Forelimb muscle (tissue), 1 donor: Measurements from ENCODE around the gene TNFSF13B. TPM values are rescaled to one million over a fixed set of nuclear protein-coding genes. Genes with fewer than 3 reads are reported as not detected.
"Not testable (repeated sequence)": the region's sequence is repeated elsewhere in the genome, so short reads cannot be mapped to it uniquely, and the experiment has no call there.

ENCODE experiments used
- DNase-seq: peaks from one replicate; pipeline ENCODE4 v3.0.0-alpha.2; 2013; ENCODE audit warnings: low read depth
- polyA plus RNA-seq: library from polyadenylated mRNA; unstranded; fragments of 120-200 nt; gene quantifications from one replicate; pipeline ENCODE4 v1.2.1, GENCODE V29; 2013; ENCODE audit not compliant: insufficient read length

The TNFSF13B gene
- polyA plus RNA-seq, 1 donor = 2.3 TPM

DNA sequence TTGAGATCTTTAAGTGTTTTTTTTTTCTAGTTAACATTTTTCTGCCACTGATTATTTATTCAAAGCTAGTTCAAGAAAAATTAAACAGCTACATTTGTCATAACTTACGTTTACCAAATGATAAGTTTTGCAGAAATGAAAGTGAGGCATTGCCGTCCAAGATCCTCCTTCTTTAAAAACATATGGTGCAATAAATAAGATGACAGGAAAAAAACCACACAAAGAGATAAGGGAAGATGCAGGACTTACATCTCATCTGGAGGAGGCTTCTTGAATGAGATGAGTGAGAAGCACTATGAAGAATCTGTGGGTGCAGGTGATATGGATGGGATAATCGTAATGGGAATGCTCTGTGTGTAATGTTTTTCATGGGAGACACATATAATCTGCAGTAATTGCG lies 12.4 kb downstream of the TNFSF13B start:
- no peak for DNase-seq

DNA sequence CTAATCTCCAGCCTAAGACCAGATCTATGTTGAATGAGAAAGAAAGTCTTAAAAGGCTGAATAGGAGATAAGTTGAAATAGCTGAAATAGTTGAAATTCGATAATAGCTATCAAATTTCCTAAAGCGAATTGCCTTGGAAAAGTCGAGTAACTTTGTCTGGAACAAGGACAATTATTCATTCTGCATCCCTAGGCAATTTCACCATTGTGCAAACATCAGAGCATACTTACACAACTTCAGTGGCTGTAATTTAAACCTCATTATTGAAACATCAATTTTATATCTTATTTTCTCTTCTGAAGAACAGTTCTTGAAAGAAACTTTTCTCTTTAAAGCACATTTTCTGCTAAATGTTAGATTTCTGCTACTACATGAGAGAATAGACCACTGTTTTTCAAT lies 13.6 kb downstream of the TNFSF13B start:
- DNase-seq = no peak

DNA sequence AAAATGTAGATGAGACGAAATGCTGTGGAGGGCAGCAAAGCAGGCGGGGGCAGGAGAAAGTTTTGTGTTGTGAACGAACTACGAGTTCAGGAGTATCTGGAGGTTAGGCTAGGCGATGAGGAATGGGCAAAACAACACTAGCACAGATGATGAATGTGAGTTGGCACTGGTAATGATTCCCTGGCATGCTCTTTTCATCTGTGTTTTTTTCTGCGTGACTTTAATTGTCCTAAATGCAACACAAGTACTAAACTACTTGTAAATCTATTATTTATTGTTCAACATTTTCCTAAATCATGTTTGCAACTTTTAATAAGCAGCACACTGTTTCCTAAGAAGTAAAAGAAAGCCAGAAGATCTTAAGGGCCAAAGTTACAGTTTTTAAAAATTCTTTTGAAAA lies 19.2 kb downstream of the TNFSF13B start:
- no peak for DNase-seq

GRCh38 chr13:108289819-108290218 lies 20.3 kb downstream of the TNFSF13B start:
- no peak for DNase-seq

GRCh38 chr13:108297114-108297513 lies 27.6 kb downstream of the TNFSF13B start:
- no peak for DNase-seq

GRCh38 chr13:108302279-108302678 lies 32.8 kb downstream of the TNFSF13B start:
- no peak for DNase-seq

DNA sequence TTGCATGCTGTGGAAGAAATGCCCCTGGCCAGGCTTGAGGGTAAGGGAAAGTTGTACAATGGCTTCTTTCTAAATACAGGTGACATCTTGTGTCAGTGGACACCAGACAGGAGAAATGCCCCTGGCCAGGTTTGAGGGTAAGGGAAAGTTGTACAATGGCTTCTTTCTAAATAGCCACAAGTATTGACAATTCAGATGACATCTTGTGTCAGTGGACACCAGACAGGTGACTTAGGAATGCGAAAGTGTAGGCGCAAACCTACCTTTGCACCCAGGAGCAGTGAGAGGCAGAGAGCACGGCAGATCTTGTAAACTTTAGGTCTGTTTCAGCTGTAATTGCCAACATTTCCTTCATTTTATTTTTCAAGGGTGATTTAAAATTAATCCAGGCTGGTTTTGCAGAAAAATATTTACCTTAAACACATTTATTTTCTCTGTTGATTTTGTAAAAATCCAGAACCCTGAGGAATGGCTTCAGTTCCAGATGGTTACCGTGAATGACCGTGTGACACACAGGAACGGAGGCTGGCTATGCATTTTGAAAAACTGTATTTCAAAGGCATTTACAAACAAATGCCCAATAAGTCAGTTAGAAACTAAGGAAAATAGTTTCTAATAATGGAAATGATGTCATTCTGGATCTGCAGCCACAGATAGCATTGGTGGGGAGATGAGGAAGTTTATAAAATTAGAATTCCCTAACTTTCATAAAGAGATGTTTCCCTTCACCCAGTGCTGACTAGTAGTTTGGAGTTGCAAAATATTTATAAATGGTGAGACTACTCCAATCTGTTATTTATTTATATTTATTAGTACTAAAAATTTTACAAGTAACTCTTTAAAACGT lies 34.9 kb downstream of the TNFSF13B start:
- no peak for DNase-seq

DNA sequence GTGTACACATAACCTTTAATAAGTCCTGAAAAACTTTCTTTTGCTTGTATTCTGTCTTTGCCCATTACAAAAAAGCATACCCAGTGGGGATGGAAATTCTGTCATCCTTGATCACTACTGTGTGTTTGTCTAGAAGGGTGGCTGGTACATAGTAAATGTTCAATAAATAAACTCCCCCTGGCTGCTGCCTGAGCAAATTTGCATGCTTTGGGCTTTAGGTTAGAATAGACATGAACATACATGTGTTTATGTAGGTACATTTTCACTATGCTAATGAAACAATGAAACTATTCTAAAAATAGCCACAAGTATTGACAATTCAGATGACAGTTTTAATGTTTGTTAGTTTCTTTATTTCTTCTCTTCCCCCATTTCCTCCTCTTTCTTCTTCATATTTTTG lies 36.1 kb downstream of the TNFSF13B start:
- DNase-seq = no peak

- DNase-seq = no peak
Observed at GRCh38 chr13:108306860-108307259, 37.3 kb downstream of the TNFSF13B start.

DNA sequence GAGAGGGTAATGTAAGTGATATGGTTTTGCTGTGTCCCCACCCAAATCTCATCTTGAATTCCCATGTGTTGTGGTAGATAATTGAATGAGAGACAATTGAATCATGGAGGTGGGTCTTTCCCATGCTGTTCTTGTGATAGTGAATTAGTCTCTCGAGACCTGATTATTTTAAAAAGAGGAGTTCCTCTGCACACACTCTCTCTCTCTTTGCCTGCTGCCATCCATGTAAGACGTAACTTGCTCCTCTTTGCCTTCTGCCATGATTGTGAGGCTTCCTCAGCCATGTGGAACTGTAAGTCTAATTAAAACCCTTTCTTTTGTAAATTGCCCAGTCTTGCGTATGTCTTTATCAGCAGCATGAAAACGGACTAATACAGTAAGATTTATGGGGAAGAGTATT lies 42.1 kb downstream of the TNFSF13B start:
- DNase-seq = not testable (repeated sequence)

DNA sequence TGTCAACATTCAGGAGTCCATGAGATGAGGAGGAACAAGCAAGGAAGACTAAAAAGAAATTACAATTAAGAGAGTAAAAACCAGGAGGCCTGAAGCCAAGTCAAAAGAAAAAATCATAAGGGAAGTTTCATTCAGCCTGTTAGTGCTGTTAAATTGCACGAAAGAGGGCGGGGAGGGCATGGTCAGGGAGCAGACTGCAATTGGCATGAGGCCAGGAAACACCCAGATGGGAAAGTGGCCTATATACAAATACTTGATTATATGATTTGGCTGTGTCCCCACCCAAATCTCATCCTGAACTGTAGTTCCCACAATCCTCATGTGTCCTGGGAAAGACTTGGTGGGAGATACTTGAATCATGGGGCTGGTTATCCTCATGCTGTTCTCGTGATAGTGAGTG lies 43.9 kb downstream of the TNFSF13B start:
- no peak for DNase-seq

- no peak for DNase-seq
Observed at GRCh38 chr13:108315273-108315672, 45.8 kb downstream of the TNFSF13B start.

DNA sequence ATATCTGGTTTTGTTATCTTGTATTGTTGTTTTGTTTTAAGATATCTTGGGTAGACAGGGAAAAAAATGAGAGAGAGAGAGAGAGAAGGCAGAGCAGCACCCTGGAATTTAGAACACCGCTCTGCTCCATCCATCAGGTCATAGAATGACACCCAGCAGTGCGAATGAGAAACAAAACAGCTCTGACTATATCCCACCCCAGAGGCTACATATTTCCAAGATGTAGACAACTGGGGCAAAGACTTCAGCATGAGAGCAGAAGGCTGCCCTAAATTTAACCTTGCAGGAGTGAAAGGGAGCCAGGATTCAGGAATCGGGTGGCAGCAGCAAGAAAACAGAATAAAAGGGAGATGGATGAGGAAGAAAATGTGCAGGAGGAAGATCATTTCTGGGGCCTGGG lies 46.5 kb downstream of the TNFSF13B start:
- no peak for DNase-seq

DNA sequence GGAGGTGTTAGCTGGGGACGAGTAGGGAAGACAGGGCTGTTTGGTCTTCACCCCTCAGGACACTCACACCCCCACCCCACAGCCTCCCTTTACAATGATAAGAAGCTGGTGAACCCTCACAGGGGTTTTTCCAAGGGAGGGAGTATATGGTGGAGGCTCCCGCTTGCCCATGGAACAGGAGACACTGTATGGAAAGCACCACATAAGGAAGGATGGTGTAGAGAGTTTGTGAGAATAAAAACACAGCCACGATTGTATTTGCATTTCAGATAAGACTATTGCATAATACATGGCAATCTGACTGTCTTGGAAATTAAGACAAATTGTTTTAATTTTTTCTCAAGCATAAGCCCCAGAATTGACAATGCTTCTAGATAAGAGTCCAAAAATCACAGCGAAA lies 46.9 kb downstream of the TNFSF13B start:
- no peak for DNase-seq

- DNase-seq = peak; percentile 8
Observed at GRCh38 chr13:108322206-108322824, 52.8 kb downstream of the TNFSF13B start.

DNA sequence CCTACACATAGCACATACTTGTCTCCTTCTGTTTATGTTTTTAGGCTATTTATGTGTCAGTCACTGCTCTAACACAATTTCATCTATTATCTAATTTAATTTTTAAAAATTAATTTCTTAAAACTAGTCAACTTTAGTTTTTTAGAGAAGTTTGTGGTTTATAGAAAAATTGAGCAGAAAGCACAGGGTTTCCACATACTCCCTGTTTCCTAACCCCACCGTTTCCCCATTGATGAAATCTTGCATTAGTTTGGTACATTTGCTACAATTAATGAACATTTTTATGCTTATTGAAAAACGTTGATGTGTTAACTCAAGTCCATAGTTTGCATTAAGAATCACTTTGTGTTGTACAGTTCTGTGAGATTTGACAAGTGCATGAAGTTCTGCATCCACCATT lies 53.5 kb downstream of the TNFSF13B start:
- no peak for DNase-seq

DNA sequence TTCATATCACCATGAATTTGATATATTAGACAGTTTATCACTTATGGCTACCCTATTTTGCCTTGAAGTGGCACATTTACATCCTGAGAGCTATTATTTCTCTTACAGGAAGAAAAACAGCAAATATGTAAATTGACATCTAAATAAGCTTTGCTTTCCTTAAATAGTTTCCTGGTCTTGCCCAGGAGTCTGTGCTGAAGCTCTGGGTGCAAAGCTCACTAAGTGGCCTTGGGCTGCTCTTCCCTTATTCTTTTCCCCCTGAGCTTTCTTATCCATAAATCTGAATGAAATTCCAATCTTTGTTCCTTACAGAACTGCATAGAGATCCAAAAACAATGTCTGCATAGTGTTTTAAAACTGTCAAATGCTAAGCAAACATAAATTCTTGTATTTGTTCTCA lies 56.3 kb downstream of the TNFSF13B start:
- no peak for DNase-seq

DNA sequence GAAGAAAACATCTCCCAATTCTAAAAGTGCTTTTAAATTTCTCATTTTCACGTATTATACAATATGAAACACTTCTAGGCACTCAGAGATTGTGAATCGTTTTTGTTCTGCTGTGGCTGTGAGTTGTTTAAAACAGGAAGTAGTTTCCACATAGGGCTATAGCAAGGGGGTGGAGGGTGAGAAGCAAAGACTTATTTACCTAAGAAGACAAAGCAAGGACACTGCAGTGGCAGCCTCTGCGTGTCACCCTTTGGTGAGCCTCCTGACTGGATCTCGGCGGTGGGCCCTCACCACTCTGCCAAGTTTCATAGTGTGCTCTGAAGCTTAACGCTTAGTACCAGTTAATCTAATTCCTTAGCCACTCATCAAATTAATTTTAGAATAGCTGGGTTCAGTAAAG lies 56.8 kb downstream of the TNFSF13B start:
- no peak for DNase-seq

DNA sequence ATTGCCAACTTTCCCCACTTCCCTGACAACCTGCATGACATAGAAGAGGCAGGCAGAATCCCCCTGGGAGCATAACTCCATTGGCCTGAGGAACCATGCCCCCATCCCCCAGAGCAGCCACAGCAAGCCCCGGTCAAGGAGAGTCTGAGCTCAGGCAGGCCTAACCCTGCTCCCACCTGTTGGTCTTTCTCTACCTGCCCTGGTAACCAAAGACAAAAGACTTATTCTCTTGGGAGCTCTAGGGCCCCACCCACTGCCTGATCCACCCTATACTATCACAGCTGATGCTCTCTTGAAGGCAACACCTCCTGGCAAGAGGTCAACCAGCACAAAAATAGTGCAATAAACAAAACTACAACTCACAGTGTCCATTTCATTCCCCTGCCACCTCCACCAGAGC lies 59.3 kb downstream of the TNFSF13B start:
- DNase-seq = no peak

- DNase-seq = no peak
Observed at GRCh38 chr13:108332791-108333190, 63.3 kb downstream of the TNFSF13B start.

DNA sequence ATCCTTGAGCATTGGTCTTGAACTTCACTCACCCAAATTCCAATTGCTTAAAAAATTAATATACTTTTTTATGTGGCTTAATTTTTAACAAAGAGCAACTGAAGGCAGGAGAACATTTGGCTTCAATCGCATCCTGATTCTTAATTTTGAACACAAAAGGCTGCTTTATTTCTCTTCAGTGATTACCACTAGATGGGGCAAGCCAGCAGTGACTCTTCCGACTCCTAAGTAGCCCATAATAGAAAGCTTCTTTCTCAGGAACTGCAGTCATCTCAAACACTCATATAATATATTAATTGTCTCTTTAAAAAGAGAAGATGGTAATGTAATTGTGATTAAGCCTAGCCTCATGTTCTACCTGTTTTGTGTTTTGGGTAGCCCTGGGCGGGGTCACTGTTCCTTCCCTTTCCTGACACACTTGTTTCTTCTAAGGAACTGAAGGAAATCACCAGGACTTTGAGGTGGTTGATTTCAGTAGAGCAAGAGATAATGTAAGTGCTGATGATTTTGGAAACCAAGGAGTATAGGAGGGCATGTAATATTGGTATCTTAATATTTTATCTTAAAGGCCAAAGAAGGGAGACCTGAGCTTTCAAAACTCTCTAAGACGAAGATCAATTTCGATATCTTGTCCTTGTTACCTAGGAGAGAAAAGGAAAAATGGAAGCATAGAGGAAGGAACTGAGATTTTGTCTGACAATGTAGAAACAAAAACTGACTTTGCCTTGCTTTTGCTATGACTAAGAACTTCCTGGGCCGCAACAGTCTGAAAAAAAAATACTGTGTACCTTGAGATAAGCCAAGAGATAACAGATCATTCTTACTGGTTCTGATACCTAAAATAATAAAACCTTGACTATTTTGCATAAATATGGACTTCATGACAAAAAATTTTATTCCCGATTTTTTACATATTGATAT lies 73.1 kb downstream of the TNFSF13B start:
- DNase-seq = peak; percentile 8

GRCh38 chr13:108345016-108345415 lies 75.5 kb downstream of the TNFSF13B start:
- DNase-seq = no peak
